Suppressor macrophage (primary cell): ENCODE results near the gene ATF5.
"Not testable (repeated sequence)": the region's sequence is repeated elsewhere in the genome, so short reads cannot be mapped to it uniquely, and the experiment has no call there.

ENCODE experiments used
- DNase-seq, 4 experiments: peaks; one replicate each; pipeline ENCODE4 v3.0.0-alpha.2; 2020 to 2022

The ATF5 gene

GRCh38 chr19:49949742-49950589 lies 21.0 kb downstream of the ATF5 start:
- DNase-seq = no peak

GRCh38 chr19:49950590-49950948 lies 21.6 kb downstream of the ATF5 start:
- no peak for DNase-seq

GRCh38 chr19:49950956-49951526 lies 22.0 kb downstream of the ATF5 start:
- no peak for DNase-seq

GRCh38 chr19:49951806-49952478 lies 22.9 kb downstream of the ATF5 start:
- DNase-seq = no peak

- DNase-seq = no peak
These were observed 23.5 kb downstream of the ATF5 start for GRCh38 chr19:49952479-49952836.

- DNase-seq = no peak
These were observed 23.9 kb downstream of the ATF5 start for GRCh38 chr19:49952906-49953305.

GRCh38 chr19:49953416-49953815 lies 24.4 kb downstream of the ATF5 start:
- peak; percentile 43 to 70 (median 64) for DNase-seq

- peak; percentile 51 to 81 (median 69) for DNase-seq
These were observed 25.3 kb downstream of the ATF5 start for GRCh38 chr19:49954092-49954829.

GRCh38 chr19:49954933-49955332 lies 25.9 kb downstream of the ATF5 start:
- DNase-seq = no peak

GRCh38 chr19:49956115-49956495 lies 27.1 kb downstream of the ATF5 start:
- DNase-seq = no peak

- DNase-seq = no peak
These were observed 28.4 kb downstream of the ATF5 start for GRCh38 chr19:49957262-49957915.

GRCh38 chr19:49958144-49958543 lies 29.1 kb downstream of the ATF5 start:
- DNase-seq = not testable (repeated sequence)

- not testable (repeated sequence) for DNase-seq
These were observed 29.6 kb downstream of the ATF5 start for GRCh38 chr19:49958596-49958995.

GRCh38 chr19:49959892-49960291 lies 30.9 kb downstream of the ATF5 start:
- DNase-seq = not testable (repeated sequence)

GRCh38 chr19:49960980-49961379 lies 32.0 kb downstream of the ATF5 start, which contains the start of gene SIGLEC11:
SIGLEC11 (minus strand) TSS chr19:49961172; CDS start chr19:49961081, 91 bp downstream.
- peak; percentile 40 to 67 (median 65) for DNase-seq

- DNase-seq = peak; percentile 62 to 86 (median 74)
These were observed 39.4 kb downstream of the ATF5 start for GRCh38 chr19:49968279-49968922.

- DNase-seq = peak; percentile 67 to 87 (median 82)
These were observed 40.4 kb downstream of the ATF5 start for GRCh38 chr19:49969355-49969754.

GRCh38 chr19:49971991-49972411 lies 43.0 kb downstream of the ATF5 start:
- no peak for DNase-seq

GRCh38 chr19:49972841-49973240 lies 43.8 kb downstream of the ATF5 start:
- DNase-seq = no peak

- peak; percentile 85 to 90 (median 88) for DNase-seq
These were observed 45.0 kb downstream of the ATF5 start for GRCh38 chr19:49973987-49974386.

- DNase-seq = no peak
These were observed 46.0 kb downstream of the ATF5 start for GRCh38 chr19:49975051-49975450.

- DNase-seq = no peak
These were observed 47.5 kb downstream of the ATF5 start for GRCh38 chr19:49976496-49976895.
